D721Med (cell line): ENCODE data around the gene POU3F2.

Experiments used
- DNase-seq: peaks from one replicate; pipeline ENCODE4 v3.0.0; 2011; ENCODE audit warnings: low spot score; ENCODE audit not compliant: insufficient read length
- FAIRE-seq: peaks from 2 replicates; lab custom pipeline; 2011; peaks lifted over from hg19 to GRCh38; lab: Jason Lieb, UNC
- TF ChIP-seq, protein P1 (sequence below): IDR thresholded peaks from 2 replicates; pipeline ENCODE4 v1.5.1; 2012; ENCODE audit warnings: mild to moderate bottlenecking, control low read depth; ENCODE audit not compliant: insufficient read depth; ENCODE audit errors: missing control alignments

POU3F2 gene

DNA sequence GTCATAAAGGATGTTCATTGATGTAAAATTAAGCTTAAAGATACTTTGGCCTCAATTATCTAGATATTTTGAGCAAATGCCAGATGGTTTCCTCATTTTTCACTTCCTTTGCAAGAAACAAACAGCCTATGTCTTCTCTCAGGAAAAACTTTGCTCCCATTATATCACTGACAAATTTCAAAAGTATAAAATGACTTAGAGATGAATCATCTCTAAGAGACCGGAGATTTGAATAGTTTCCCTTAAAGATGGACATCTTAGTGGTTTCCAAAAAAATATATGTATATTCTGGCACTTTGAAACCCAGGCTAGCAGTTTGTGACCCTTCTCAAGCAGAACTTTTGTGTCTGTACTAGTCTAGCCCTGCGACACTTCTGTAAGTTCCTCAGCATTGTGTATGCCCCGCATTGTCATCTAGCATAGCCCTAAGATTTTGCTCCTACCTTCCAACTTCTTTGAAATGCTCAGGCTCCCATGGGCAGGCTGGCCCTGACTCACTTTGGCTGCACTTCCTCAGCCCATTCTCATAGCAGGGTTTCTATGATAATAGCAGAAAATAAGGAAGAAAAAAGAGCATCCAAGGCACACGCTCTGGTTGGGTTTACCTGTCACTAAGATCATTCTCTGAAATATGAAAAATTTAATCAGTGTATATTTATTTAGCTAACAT lies 25.7 kb upstream of the POU3F2 start:
- no peak for FAIRE-seq
- no peak for DNase-seq
- TF ChIP-seq, protein P1, sequence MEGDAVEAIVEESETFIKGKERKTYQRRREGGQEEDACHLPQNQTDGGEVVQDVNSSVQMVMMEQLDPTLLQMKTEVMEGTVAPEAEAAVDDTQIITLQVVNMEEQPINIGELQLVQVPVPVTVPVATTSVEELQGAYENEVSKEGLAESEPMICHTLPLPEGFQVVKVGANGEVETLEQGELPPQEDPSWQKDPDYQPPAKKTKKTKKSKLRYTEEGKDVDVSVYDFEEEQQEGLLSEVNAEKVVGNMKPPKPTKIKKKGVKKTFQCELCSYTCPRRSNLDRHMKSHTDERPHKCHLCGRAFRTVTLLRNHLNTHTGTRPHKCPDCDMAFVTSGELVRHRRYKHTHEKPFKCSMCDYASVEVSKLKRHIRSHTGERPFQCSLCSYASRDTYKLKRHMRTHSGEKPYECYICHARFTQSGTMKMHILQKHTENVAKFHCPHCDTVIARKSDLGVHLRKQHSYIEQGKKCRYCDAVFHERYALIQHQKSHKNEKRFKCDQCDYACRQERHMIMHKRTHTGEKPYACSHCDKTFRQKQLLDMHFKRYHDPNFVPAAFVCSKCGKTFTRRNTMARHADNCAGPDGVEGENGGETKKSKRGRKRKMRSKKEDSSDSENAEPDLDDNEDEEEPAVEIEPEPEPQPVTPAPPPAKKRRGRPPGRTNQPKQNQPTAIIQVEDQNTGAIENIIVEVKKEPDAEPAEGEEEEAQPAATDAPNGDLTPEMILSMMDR, result no peak

DNA sequence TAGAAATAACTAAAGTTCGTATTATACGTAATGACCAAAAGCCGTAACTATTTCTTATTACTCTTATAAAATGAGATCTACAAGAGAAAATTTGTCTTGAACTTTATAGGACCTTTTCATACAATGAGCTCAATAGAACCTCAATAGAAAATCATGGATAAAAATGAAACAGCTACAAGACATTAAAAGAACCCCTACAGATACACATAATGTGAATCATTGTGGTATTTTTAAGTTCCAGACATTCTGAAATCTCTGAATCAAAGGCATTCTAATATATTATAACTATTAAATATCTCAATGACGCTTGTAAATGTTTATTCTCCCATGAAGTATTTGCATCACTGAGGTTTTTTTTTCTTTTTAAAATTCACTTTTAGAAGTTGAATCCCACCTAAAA lies 22.2 kb upstream of the POU3F2 start:
- DNase-seq (no peak), FAIRE-seq (no peak)
- TF ChIP-seq, protein P1, result no peak

DNA sequence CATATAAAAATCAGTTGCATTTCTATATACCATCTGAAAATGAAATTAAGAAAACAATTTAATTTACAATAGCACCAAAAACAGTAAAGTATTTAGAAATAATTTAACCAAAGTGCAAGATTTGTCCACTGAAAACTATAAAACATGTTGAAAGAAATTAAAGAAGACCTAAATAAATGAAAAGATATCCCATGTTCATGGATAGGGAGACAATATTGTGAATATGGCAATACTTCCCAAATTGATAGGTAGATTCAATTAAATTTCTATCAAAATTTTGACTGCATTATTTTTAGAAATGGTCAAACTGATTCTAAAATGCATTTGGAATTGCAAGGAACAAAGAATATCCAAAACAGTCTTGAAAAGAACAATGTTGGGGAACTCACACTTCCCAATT lies 17.6 kb upstream of the POU3F2 start:
- no peak for FAIRE-seq
- DNase-seq, result no peak
- TF ChIP-seq, protein P1, result no peak

DNA sequence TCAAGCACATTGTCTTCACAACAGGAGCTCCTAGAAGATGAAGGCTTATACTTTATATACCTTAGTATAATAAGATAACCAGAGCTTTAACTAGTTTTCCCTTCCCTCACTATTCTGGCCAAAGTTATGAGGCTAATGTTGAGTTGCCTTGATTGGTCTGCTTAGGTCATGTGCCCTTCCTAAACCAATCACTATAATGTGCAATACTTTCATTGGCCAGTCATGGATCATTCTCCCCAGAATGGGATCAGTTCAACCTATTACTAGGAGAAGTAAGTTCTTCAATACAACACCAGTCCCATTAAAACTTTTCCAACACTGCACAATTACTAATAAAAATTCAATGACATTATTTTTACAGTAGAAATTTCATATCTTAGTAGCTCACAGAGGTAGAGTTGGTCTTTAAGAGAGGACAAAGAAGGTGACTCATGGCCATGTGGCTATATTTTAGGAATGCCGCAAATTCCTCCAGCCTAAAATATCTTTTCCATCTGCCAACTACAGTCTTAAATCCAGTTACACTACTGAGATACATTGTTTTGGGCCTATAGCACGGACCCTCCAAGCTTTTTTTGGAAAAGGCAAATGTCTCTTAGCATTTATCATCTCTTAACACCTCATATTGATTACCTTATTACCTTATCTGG lies 12.5 kb upstream of the POU3F2 start:
- DNase-seq, result no peak
- TF ChIP-seq, protein P1, result no peak
- no peak for FAIRE-seq

DNA sequence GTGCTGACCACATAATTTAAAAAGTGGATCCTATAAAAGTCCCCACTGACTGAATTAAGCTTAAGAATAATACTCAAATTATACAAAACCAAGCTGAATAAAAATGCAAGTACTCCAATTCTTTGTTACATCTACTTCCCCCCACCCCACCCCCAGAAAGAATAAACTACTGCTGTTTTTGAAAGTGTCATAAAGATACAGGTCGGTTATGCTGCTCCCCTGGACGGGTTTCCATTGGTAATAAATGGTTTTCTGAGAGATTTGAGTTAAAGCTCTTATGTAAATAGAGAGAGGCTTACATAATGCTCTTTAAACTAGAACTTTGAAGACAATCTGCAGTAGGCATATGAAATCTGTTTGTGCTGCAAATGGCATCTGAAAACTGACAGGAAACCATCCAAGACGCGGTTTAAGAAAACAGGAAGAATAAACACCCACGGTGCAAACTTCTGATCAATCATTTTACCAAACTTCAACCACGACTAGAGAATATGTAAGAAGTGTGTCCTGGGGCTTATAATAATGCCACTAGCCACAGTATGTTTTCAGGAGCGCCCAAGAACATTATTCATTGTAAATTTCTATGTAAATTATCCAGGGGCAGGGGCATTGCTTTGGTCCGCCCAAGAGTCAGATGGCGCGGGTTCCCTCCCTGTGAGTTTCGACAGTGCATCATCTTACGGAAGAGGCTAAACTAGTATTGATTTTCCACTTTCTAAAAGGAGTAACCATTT lies 10.8 kb upstream of the POU3F2 start:
- FAIRE-seq (no peak), DNase-seq (no peak)
- TF ChIP-seq, protein P1, result no peak

DNA sequence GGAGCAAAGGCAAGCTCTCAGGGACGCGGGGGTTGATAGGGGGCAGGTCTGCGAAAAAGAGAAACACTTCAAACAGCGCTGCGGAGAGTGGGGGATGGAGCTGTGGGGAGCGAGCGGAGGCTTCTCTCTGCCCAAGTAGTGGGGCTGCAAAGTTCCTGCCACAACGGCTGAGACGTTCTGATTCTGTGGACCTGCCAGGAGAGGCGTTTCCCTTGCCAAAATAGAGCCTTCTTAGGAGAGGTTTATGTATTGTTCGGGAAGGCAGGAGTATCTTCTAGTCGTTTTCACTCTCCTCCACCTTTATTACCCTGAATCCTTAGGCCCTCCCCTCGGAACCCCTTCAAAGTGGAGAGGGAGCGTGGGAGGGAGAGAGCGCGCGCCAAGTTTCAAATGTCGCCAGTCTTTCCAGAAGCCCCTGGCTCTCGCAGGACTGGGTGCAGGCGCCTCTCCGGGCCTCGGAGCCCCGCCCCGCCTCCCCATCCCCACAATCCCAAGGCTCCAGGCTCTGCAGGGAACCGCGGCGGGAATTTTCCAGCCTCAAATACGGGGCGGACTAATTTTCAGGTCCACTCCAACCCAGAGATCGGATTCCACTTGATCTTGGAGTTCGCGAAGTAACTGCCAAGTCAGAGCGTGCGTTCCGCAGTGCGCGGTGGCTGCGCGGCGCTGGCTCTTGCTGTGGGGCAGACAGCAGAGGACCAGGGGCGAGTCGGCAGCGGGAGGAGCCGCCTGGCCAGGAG lies 10.0 kb upstream of the POU3F2 start:
- FAIRE-seq, result no peak
- DNase-seq, result no peak
- TF ChIP-seq, protein P1, result no peak
